WTC11 (cell line): ENCODE results near the gene MRPL24. TPM values are rescaled to one million over a fixed set of nuclear protein-coding genes. Genes with fewer than 3 reads are reported as not detected.

Source experiments
- ATAC-seq: fragments of 200-7000 bp; cut with Tn5 transposase; 2 replicates; pipeline ENCODE4 v1.10.0; 2021; ENCODE audit warnings: mild to moderate bottlenecking, moderate library complexity
- CTCF ChIA-PET: fragments of 300-600 bp; sonication (Branson Sonifier 250); formaldehyde crosslinking; loops from one replicate; lab custom pipeline; 2021; ENCODE audit warnings: antibody characterized with exemption; lab: Charles Lee
- POLR2A ChIA-PET: fragments of 350-600 bp; sonication (Branson Sonifier 250); formaldehyde crosslinking; loops from one replicate; lab custom pipeline; 2021; ENCODE audit warnings: antibody characterized with exemption; lab: Charles Lee
- DNase-seq: peaks from one replicate; pipeline ENCODE4 v3.0.0; 2021; ENCODE audit warnings: low spot score
- H3K27ac Mint-ChIP-seq: 2 replicates; pipeline ENCODE4 v1.8.0; 2021; ENCODE audit warnings: mixed read lengths
- H3K27me3 Mint-ChIP-seq: 2 replicates; pipeline ENCODE4 v1.8.0; 2021; ENCODE audit warnings: low read depth, mild to moderate bottlenecking, moderate library complexity, mixed read lengths
- H3K36me3 Mint-ChIP-seq: 2 replicates; pipeline ENCODE4 v1.8.0; 2021; ENCODE audit warnings: mixed read lengths
- H3K4me1 Mint-ChIP-seq: 2 replicates; pipeline ENCODE4 v1.8.0; 2022; ENCODE audit warnings: mixed read lengths
- H3K4me3 Mint-ChIP-seq: 2 replicates; pipeline ENCODE4 v1.8.0; 2021; ENCODE audit warnings: mild to moderate bottlenecking, moderate library complexity, mixed read lengths
- H3K9me3 Mint-ChIP-seq: 2 replicates; pipeline ENCODE4 v1.8.0; 2021; ENCODE audit warnings: mixed read lengths
- AR ChIP-seq: fragments of 250-450 bp; sonication (Bioruptor Pico); IDR thresholded peaks from 2 replicates; pipeline ENCODE4 v1.9.0; 2021; ENCODE audit warnings: mild to moderate bottlenecking
- E2F4 ChIP-seq: sonication (generic); formaldehyde crosslinking; IDR thresholded peaks from 2 replicates; pipeline ENCODE4 v1.8.1; 2022; ENCODE audit warnings: low read depth, mild to moderate bottlenecking, moderate library complexity, missing genetic modification reagents, borderline replicate concordance
- FOXP1 ChIP-seq: sonication (generic); formaldehyde crosslinking; IDR thresholded peaks from 2 replicates; pipeline ENCODE4 v1.8.0; 2022; ENCODE audit warnings: missing genetic modification reagents, mild to moderate bottlenecking, moderate library complexity, borderline replicate concordance
- FOXP4 ChIP-seq: sonication (generic); formaldehyde crosslinking; IDR thresholded peaks from 2 replicates; pipeline ENCODE4 v1.8.0; 2022; ENCODE audit warnings: mild to moderate bottlenecking, missing genetic modification reagents
- GRHL2 ChIP-seq: fragments of 250-450 bp; sonication (Bioruptor Pico); IDR thresholded peaks from 2 replicates; pipeline ENCODE4 v1.8.0; 2022; ENCODE audit warnings: mild to moderate bottlenecking, moderate library complexity; ENCODE audit not compliant: insufficient replicate concordance, severe bottlenecking
- IRF1 ChIP-seq: sonication (generic); formaldehyde crosslinking; IDR thresholded peaks from 2 replicates; pipeline ENCODE4 v1.8.0; 2023; ENCODE audit warnings: missing genetic modification reagents
- MLX ChIP-seq: sonication (generic); formaldehyde crosslinking; IDR thresholded peaks from 2 replicates; pipeline ENCODE4 v1.8.1; 2023; ENCODE audit warnings: mild to moderate bottlenecking, missing genetic modification reagents, moderate library complexity
- MYBL2 ChIP-seq: sonication (generic); formaldehyde crosslinking; IDR thresholded peaks from 2 replicates; pipeline ENCODE4 v1.8.1; 2023; ENCODE audit warnings: mild to moderate bottlenecking, moderate library complexity, missing genetic modification reagents
- PRRX2 ChIP-seq: fragments of 250-450 bp; sonication (Bioruptor Pico); IDR thresholded peaks from 2 replicates; pipeline ENCODE4 v1.8.0; 2021; ENCODE audit warnings: mild to moderate bottlenecking
- RELA ChIP-seq: sonication (generic); formaldehyde crosslinking; IDR thresholded peaks from 2 replicates; pipeline ENCODE4 v1.8.1; 2022; ENCODE audit warnings: missing genetic modification reagents, mild to moderate bottlenecking, borderline replicate concordance
- RORB ChIP-seq: fragments of 250-450 bp; sonication (Bioruptor Pico); IDR thresholded peaks from 2 replicates; pipeline ENCODE4 v1.9.0; 2021; ENCODE audit warnings: mild to moderate bottlenecking
- SOX15 ChIP-seq: fragments of 250-450 bp; sonication (Bioruptor Pico); IDR thresholded peaks from 2 replicates; pipeline ENCODE4 v1.9.0; 2021; ENCODE audit warnings: mild to moderate bottlenecking
- SP1 ChIP-seq: sonication (generic); formaldehyde crosslinking; conservative IDR thresholded peaks from 2 replicates; pipeline ENCODE4 v1.8.1; 2022; ENCODE audit warnings: missing genetic modification reagents
- TEAD1 ChIP-seq: sonication (generic); formaldehyde crosslinking; IDR thresholded peaks from 2 replicates; pipeline ENCODE4 v1.8.0; 2022; ENCODE audit warnings: mild to moderate bottlenecking, missing genetic modification reagents
- TP53 ChIP-seq: sonication (generic); formaldehyde crosslinking; IDR thresholded peaks from 2 replicates; pipeline ENCODE4 v1.8.1; 2023; ENCODE audit warnings: mild to moderate bottlenecking, missing genetic modification reagents
- USF1 ChIP-seq: sonication (generic); formaldehyde crosslinking; IDR thresholded peaks from 2 replicates; pipeline ENCODE4 v1.8.0; 2022; ENCODE audit warnings: mild to moderate bottlenecking, missing genetic modification reagents
- USF2 ChIP-seq: sonication (generic); formaldehyde crosslinking; IDR thresholded peaks from 2 replicates; pipeline ENCODE4 v1.8.1; 2023; ENCODE audit warnings: mild to moderate bottlenecking, missing genetic modification reagents, moderate library complexity
- ZNF138 ChIP-seq: sonication (generic); formaldehyde crosslinking; conservative IDR thresholded peaks from 2 replicates; pipeline ENCODE4 v1.8.1; 2022; ENCODE audit warnings: mild to moderate bottlenecking, moderate library complexity, missing genetic modification reagents
- ZNF232 ChIP-seq: sonication (generic); formaldehyde crosslinking; IDR thresholded peaks from 2 replicates; pipeline ENCODE4 v1.8.0; 2022; ENCODE audit warnings: mild to moderate bottlenecking, missing genetic modification reagents
- ZNF317 ChIP-seq: sonication (generic); formaldehyde crosslinking; IDR thresholded peaks from 2 replicates; pipeline ENCODE4 v1.8.1; 2023; ENCODE audit warnings: low read depth, mild to moderate bottlenecking, moderate library complexity, missing genetic modification reagents, borderline replicate concordance
- total RNA-seq: library from RNA; stranded (reverse); gene quantifications from 3 replicates; pipeline ENCODE4 v1.2.3, GENCODE V29; 2021

Gene MRPL24
- total RNA-seq, 1 experiment from 2014 or later = 35.2 TPM

GRCh38 chr1:156756355-156756754 is 15.5 kb upstream of the MRPL24 start:
- POLR2A ChIA-PET = interaction anchor here (0.6 kb wide), 1 partner anchor 16 kb away, joined by 4 read pairs; the partner anchor contains the start of gene MRPL24
- no peak overlapping the region for H3K27ac Mint-ChIP-seq
- H3K4me3 Mint-ChIP-seq = no peak overlapping the region
- CTCF ChIA-PET = interaction anchor here (0.6 to 2.2 kb wide), 4 partner anchors 28 to 337 kb away, joined by 3 to 5 read pairs (median 4); partner anchors contain the start of gene METTL25B
- no peaks in the 10 kb centered on the region for H3K27me3 Mint-ChIP-seq
- H3K36me3 Mint-ChIP-seq = no peaks in the 10 kb centered on the region
- H3K4me1 Mint-ChIP-seq = peaks cover 14% of the 10 kb centered on the region
- ATAC-seq (no peak), DNase-seq (no peak)
- TF ChIP-seq MLX (CRISPR knock-in tag) (no peak), TEAD1 (CRISPR knock-in tag) (no peak), AR (no peak), ZNF138 (CRISPR knock-in tag) (no peak), FOXP4 (no peak), USF2 (CRISPR knock-in tag) (no peak), TP53 (CRISPR knock-in tag) (no peak), USF1 (CRISPR knock-in tag) (no peak), SP1 (no peak), PRRX2 (CRISPR knock-in tag) (no peak), ZNF317 (no peak), SOX15 (CRISPR knock-in tag) (no peak), E2F4 (CRISPR knock-in tag) (no peak), GRHL2 (CRISPR knock-in tag) (no peak), RORB (CRISPR knock-in tag) (no peak), ZNF232 (CRISPR knock-in tag) (no peak), MYBL2 (CRISPR knock-in tag) (no peak), FOXP1 (CRISPR knock-in tag) (no peak), IRF1 (CRISPR knock-in tag) (no peak), RELA (CRISPR knock-in tag) (no peak)
- no peaks in the 10 kb centered on the region for H3K9me3 Mint-ChIP-seq
